NOMO-1 treated with dmso at 0.1 percent for 144 hours (cell line): ENCODE results near the gene SLC22A9.

Experiments used
- DNase-seq: peaks from one replicate; lab custom pipeline; 2025; ENCODE audit not compliant: unreplicated experiment; lab: John Stamatoyannopoulos, UW

SLC22A9 gene

DNA sequence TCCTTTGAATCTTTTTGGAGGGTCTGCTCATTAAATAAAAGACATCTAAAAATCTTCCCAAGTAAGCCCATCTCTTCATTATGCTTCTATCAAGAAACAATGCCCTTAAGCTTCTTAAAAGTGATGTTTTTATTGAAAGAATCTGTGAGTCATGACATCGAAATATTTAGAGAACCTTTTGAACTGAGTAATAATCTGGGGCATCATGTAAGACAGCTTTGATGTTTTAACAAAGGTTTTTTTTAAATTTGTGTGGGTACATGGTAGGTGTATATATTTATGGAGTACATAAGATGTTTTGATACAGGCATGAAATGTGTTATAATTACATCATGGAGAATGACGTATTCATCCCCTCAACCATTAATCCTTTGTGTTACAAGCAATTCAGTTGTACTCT lies 74.6 kb downstream of the SLC22A9 start:
- no peak for DNase-seq

DNA sequence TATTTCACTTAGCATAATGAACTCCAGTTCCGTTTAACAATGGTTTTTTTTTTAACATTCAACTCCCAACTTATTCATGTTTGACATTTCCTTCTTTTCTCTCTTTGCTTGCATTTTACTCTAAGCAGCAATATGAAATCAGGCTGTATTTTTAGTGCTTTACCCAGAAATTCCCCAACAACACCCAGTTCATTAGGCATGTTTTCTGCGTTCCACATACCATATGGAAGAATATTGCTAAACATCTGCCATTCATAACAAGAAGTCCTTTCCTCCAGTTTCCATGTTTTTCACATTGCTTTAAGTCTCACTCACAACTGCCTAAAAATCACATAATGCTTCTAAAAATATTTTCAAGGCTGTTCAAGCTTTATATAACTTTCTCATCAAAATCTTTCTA lies 75.5 kb downstream of the SLC22A9 start:
- DNase-seq, result no peak

DNA sequence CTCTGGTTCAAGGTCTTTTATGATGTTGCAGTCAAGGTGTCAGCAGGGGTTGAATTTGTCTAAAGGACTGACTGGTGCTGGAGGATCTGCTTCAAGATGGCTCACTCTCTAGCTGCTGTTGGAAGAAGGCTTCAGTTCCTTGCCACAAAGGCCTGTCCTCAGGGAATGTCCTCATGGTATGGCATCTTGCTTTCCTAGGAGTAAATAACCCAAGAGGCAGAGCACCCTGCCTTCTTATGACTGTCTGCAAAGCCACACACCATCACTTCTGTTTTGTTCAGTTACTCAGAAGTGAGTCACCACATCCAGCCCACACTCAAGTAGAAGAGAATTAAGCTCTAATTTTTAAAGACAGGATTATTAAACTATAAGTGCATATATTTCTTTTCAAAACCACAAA lies 76.1 kb downstream of the SLC22A9 start:
- DNase-seq, result no peak

DNA sequence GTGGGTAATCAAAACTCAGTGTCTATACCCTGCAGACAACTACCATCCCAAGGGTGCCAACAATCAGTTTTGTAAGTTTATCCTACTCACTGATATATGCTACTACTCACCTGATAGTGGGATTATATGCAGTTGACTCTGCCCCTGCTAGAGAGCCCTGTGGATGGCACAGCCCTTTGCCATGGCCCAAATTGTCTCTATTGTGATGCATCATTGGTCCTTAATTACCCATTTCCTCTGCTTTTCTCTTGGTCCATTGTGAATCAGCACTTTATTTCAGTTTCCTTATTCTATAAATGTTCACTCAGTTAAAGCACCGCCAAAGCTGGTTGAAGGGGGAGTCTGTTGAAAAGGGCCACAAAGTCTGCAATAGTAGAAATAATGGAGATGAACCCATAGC lies 79.1 kb downstream of the SLC22A9 start:
- DNase-seq, result peak; percentile 16

DNA sequence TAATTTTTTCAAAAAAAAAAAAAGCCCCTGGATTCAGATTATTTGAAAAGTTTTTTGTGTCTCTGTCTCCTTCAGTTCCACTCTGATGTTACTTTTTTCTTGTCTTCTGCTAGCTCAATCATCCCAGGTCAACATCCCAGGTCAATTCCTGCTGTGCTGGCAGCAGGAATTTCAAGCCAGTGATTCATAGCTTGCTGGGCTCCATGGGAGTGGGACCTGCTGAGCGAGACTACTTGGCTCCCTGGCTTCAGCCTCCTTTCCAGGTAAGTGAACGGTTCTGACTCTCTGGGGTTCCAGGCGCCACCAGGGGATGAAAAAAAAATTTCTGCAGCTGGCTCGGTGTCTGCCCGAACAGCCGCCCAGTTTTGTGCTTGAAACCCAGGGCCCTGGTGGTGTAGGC lies 90.0 kb downstream of the SLC22A9 start:
- DNase-seq, result no peak
